H9 (cell line): Measurements from ENCODE around the gene PLEKHD1. TPM values are rescaled to one million over a fixed set of nuclear protein-coding genes. Genes with fewer than 3 reads are reported as not detected.

Source experiments
- DNase-seq: peaks from one replicate; pipeline ENCODE4 v3.0.0-alpha.2; 2017
- H2AFZ ChIP-seq: one replicate; pipeline ENCODE4 v1.6.1; 2013; ENCODE audit warnings: mild to moderate bottlenecking, low read length, control low read depth, moderate library complexity
- H2AK5ac ChIP-seq: 2 replicates; pipeline ENCODE4 v1.6.1; 2013; ENCODE audit warnings: low read length, control low read depth, mixed read lengths; ENCODE audit not compliant: insufficient read length
- H2BK120ac ChIP-seq: one replicate; pipeline ENCODE4 v1.6.1; 2013; ENCODE audit warnings: low read depth, mild to moderate bottlenecking, low read length, control low read depth, inconsistent platforms; ENCODE audit not compliant: poor library complexity, severe bottlenecking
- H2BK12ac ChIP-seq: 2 replicates; pipeline ENCODE4 v1.6.1; 2013; ENCODE audit warnings: low read length, control low read depth, mixed read lengths, low read depth; ENCODE audit not compliant: insufficient read length
- H2BK15ac ChIP-seq: 2 replicates; pipeline ENCODE4 v1.6.1; 2013; ENCODE audit warnings: low read depth, low read length, control low read depth
- H2BK20ac ChIP-seq: one replicate; pipeline ENCODE4 v1.6.1; 2013; ENCODE audit warnings: low read depth, mild to moderate bottlenecking, low read length, control low read depth, inconsistent platforms; ENCODE audit not compliant: poor library complexity, severe bottlenecking
- H2BK5ac ChIP-seq: 2 replicates; pipeline ENCODE4 v1.6.1; 2013; ENCODE audit warnings: low read length, control low read depth, mixed read lengths; ENCODE audit not compliant: insufficient read length
- H3K14ac ChIP-seq: 2 replicates; pipeline ENCODE4 v1.6.1; 2013; ENCODE audit warnings: low read length, control low read depth; ENCODE audit not compliant: insufficient read depth
- H3K18ac ChIP-seq: 2 replicates; pipeline ENCODE4 v1.6.1; 2013; ENCODE audit warnings: low read depth, mild to moderate bottlenecking, mixed read lengths, low read length, control low read depth; ENCODE audit not compliant: insufficient read length
- H3K23ac ChIP-seq: 2 replicates; pipeline ENCODE4 v1.6.1; 2013; ENCODE audit warnings: low read length, control low read depth, mixed read lengths, low read depth; ENCODE audit not compliant: insufficient read length
- H3K23me2 ChIP-seq: 2 replicates; pipeline ENCODE4 v1.6.1; 2013; ENCODE audit warnings: low read depth, mild to moderate bottlenecking, mixed read lengths, low read length, control low read depth; ENCODE audit not compliant: insufficient read length, poor library complexity, severe bottlenecking
- H3K27ac ChIP-seq: 2 replicates; pipeline ENCODE4 v1.5.1; 2013; ENCODE audit warnings: low read length, control low read depth, mixed read lengths, low read depth; ENCODE audit not compliant: insufficient read length
- H3K27me3 ChIP-seq: 2 replicates; pipeline ENCODE4 v1.6.1; 2013; ENCODE audit warnings: low read length, control low read depth, inconsistent platforms; ENCODE audit not compliant: insufficient read depth
- H3K4ac ChIP-seq: 2 replicates; pipeline ENCODE4 v1.6.1; 2013; ENCODE audit warnings: low read depth, mild to moderate bottlenecking, control low read depth, inconsistent platforms, low read length, moderate library complexity
- H3K4me1 ChIP-seq: 2 replicates; pipeline ENCODE4 v1.6.1; 2013; ENCODE audit warnings: low read length, control low read depth, inconsistent platforms; ENCODE audit not compliant: insufficient read depth
- H3K4me2 ChIP-seq: 2 replicates; pipeline ENCODE4 v1.6.1; 2013; ENCODE audit warnings: low read length, control low read depth, mixed read lengths; ENCODE audit not compliant: insufficient read length, insufficient read depth
- H3K56ac ChIP-seq: 2 replicates; pipeline ENCODE4 v1.6.1; 2013; ENCODE audit warnings: low read depth, mild to moderate bottlenecking, mixed read lengths, low read length, control low read depth; ENCODE audit not compliant: insufficient read length
- H3K79me1 ChIP-seq: 2 replicates; pipeline ENCODE4 v1.6.1; 2013; ENCODE audit warnings: low read depth, mild to moderate bottlenecking, moderate library complexity, low read length, control low read depth, inconsistent platforms; ENCODE audit not compliant: insufficient read depth, poor library complexity, severe bottlenecking
- H3K79me2 ChIP-seq: 2 replicates; pipeline ENCODE4 v1.6.1; 2013; ENCODE audit warnings: low read length, control low read depth, inconsistent platforms; ENCODE audit not compliant: insufficient read depth
- H3K9ac ChIP-seq: 2 replicates; pipeline ENCODE4 v1.6.1; 2013; ENCODE audit warnings: low read length, control low read depth, mixed read lengths; ENCODE audit not compliant: insufficient read length; ENCODE audit errors: extremely low read depth
- H3K9me3 ChIP-seq: one replicate; pipeline ENCODE4 v1.6.1; 2013; ENCODE audit warnings: low read depth, low read length, inconsistent platforms; ENCODE audit not compliant: control insufficient read depth
- H3T11ph ChIP-seq: one replicate; pipeline ENCODE4 v1.6.1; 2013; ENCODE audit warnings: mild to moderate bottlenecking, low read length, control low read depth, inconsistent platforms
- H4K20me1 ChIP-seq: one replicate; pipeline ENCODE4 v1.6.1; 2013; ENCODE audit not compliant: control insufficient read depth, insufficient read length, insufficient read depth
- H4K5ac ChIP-seq: 2 replicates; pipeline ENCODE4 v1.6.1; 2013; ENCODE audit warnings: low read depth, mild to moderate bottlenecking, mixed read lengths, low read length, control low read depth; ENCODE audit not compliant: insufficient read length
- H4K8ac ChIP-seq: replicated peaks from 2 replicates; pipeline ENCODE4 v1.6.1; 2013; ENCODE audit warnings: low read length, control low read depth, mixed read lengths, low read depth; ENCODE audit not compliant: insufficient read length
- H4K91ac ChIP-seq: 2 replicates; pipeline ENCODE4 v1.6.1; 2013; ENCODE audit warnings: low read depth, mild to moderate bottlenecking, moderate library complexity, mixed read lengths, low read length, control low read depth; ENCODE audit not compliant: insufficient read length
- H3K27ac Mint-ChIP-seq, 3 experiments: 2 replicates in 2 of 3; 3 replicates in 1 of 3; pipeline ENCODE4 v1.8.0; 2020 to 2021; ENCODE audit warnings: mixed read lengths in 3 of 3, mild to moderate bottlenecking in 1 of 3, moderate library complexity in 1 of 3
- H3K27me3 Mint-ChIP-seq: 2 replicates; pipeline ENCODE4 v1.8.0; 2021; ENCODE audit warnings: low read depth, mild to moderate bottlenecking, moderate library complexity, mixed read lengths
- H3K36me3 Mint-ChIP-seq, 3 experiments: 2 replicates in 2 of 3; 3 replicates in 1 of 3; pipeline ENCODE4 v1.8.0; 2020 to 2021; ENCODE audit warnings: low read depth in 3 of 3, mixed read lengths in 3 of 3; ENCODE audit not compliant: insufficient read depth in 1 of 3
- H3K4me1 Mint-ChIP-seq, 2 experiments: 2 replicates each; pipeline ENCODE4 v1.8.0; 2020; ENCODE audit warnings: mixed read lengths in 2 of 2
- H3K4me3 Mint-ChIP-seq, 2 experiments: 2 replicates in 1 of 2; 3 replicates in 1 of 2; pipeline ENCODE4 v1.8.0; 2020 to 2021; ENCODE audit warnings: mild to moderate bottlenecking in 2 of 2, mixed read lengths in 2 of 2, moderate library complexity in 1 of 2
- H3K9me3 Mint-ChIP-seq, 2 experiments: 2 replicates in 1 of 2; 3 replicates in 1 of 2; pipeline ENCODE4 v1.8.0; 2020; ENCODE audit warnings: mild to moderate bottlenecking in 2 of 2, mixed read lengths in 2 of 2, moderate library complexity in 1 of 2
- WGBS: extraction: QIAGEN DNeasy Blood & Tissue Kit; methylation state at CpG from one replicate; pipeline ENCODE4 v1.1.7; 2013; ENCODE audit warnings: missing lambda C conversion rate, low lambda C conversion rate, mixed read lengths; ENCODE audit not compliant: insufficient read length; ENCODE audit errors: extremely low coverage; 5-methylcytosine and 5-hydroxymethylcytosine counted together
- total RNA-seq: library from RNA; stranded (reverse); gene quantifications from 2 replicates; pipeline ENCODE4 v1.2.1, GENCODE V29; 2021
- TF ChIP-seq, protein P1 (sequence below): fragments of 200-600 bp; sonication (generic); conservative IDR thresholded peaks from 3 replicates; pipeline ENCODE4 v1.8.0; 2021; ENCODE audit warnings: antibody characterized with exemption, mild to moderate bottlenecking

The PLEKHD1 gene
- total RNA-seq, 1 experiment from 2014 or later, result 0.37 TPM

DNA sequence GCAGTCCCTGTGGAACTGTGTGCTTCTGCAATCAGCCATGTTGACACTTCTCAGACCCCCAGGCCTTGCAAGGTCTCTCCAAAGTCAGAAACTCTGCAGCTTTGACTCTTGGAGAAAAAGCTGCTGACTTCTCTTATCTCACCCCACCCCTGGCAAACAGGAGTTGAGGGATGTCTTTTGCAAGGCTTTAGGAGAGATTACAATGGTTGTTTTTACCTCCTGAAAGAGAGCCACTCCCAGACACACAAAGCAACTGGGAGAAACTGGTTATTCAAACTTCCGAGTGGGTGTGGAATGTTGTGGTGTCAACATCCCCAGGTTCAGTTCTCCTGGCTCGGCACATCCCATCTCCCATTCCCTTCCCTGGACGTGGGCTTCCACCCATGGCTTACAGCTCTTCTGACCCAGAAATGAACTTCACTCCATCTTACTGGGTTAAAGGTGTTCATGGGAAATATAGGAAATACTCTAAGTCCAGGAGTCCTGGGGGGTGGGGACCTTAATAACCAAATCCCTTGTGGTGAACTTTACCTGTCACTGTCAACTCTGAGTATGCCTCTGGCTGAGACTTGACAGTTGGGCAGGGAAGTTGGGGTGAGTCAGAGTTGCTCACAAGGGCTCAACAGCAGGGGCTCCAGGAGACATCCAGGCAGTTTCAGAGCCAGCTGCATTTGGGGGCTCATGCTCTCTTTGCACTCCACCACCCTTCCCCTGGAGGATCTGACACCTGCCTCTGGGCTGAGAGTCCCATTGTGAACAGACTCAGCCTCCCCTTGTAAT, 48.2 kb downstream of the PLEKHD1 start:
- no peak overlapping the region for H3K4me2 ChIP-seq
- no peak overlapping the region for H3K9ac ChIP-seq
- no peak overlapping the region for H3K4ac ChIP-seq
- no peaks in the 10 kb centered on the region for H4K20me1 ChIP-seq
- H2BK5ac ChIP-seq, result no peak overlapping the region
- no peak overlapping the region for H3T11ph ChIP-seq
- WGBS, result no CpG with 5 or more reads among the region's 3 CpGs
- H3K4me3 Mint-ChIP-seq, result no peak overlapping the region
- H2BK120ac ChIP-seq, result no peak overlapping the region
- no peak overlapping the region for H2AK5ac ChIP-seq
- no peaks in the 10 kb centered on the region; the same call in 1 of the 2 replicates for H3K27me3 Mint-ChIP-seq
- H2AFZ ChIP-seq, result no peak overlapping the region
- H2BK15ac ChIP-seq, result no peak overlapping the region
- H4K5ac ChIP-seq, result no peak overlapping the region
- H4K91ac ChIP-seq, result no peak overlapping the region
- no peak overlapping the region for H3K14ac ChIP-seq
- H3K23ac ChIP-seq, result no peak overlapping the region
- H3K23me2 ChIP-seq, result no peaks in the 10 kb centered on the region
- no peaks in the 10 kb centered on the region for H3K9me3 ChIP-seq
- no peak overlapping the region for H2BK12ac ChIP-seq
- H3K36me3 Mint-ChIP-seq, result no peaks in the 10 kb centered on the region
- no peak overlapping the region for H3K27ac Mint-ChIP-seq
- no peak overlapping the region for H3K18ac ChIP-seq
- TF ChIP-seq, protein P1, sequence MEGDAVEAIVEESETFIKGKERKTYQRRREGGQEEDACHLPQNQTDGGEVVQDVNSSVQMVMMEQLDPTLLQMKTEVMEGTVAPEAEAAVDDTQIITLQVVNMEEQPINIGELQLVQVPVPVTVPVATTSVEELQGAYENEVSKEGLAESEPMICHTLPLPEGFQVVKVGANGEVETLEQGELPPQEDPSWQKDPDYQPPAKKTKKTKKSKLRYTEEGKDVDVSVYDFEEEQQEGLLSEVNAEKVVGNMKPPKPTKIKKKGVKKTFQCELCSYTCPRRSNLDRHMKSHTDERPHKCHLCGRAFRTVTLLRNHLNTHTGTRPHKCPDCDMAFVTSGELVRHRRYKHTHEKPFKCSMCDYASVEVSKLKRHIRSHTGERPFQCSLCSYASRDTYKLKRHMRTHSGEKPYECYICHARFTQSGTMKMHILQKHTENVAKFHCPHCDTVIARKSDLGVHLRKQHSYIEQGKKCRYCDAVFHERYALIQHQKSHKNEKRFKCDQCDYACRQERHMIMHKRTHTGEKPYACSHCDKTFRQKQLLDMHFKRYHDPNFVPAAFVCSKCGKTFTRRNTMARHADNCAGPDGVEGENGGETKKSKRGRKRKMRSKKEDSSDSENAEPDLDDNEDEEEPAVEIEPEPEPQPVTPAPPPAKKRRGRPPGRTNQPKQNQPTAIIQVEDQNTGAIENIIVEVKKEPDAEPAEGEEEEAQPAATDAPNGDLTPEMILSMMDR, result no peak
- no peaks in the 10 kb centered on the region for H3K79me1 ChIP-seq
- H3K79me2 ChIP-seq, result no peaks in the 10 kb centered on the region
- DNase-seq, result no peak
- H3K9me3 Mint-ChIP-seq, result no peaks in the 10 kb centered on the region
- H2BK20ac ChIP-seq, result no peak overlapping the region
- no peak overlapping the region for H4K8ac ChIP-seq
- no peak overlapping the region for H3K27ac ChIP-seq
- no peaks in the 10 kb centered on the region for H3K4me1 ChIP-seq
- H3K4me1 Mint-ChIP-seq, result peaks cover 4 to 9% of the 10 kb centered on the region in 2 experiments
- no peak overlapping the region for H3K56ac ChIP-seq
- no peaks in the 10 kb centered on the region for H3K27me3 ChIP-seq
